PFSK-1 (cell line): ENCODE results near the gene MACF1.

Experiments
- REST ChIP-seq, 2 experiments: IDR thresholded peaks; 2 replicates each; pipeline versions ENCODE4 v1.6.1 to v1.8.0; 2011 to 2012; ENCODE audit warnings: low read depth in 2 of 2, low read length in 2 of 2, control low read depth in 1 of 2, inconsistent platforms in 1 of 2, mild to moderate bottlenecking in 1 of 2, moderate library complexity in 1 of 2; ENCODE audit not compliant: insufficient read depth in 1 of 2
- SIN3A ChIP-seq: IDR thresholded peaks from 2 replicates; pipeline ENCODE4 v1.6.1; 2012; ENCODE audit warnings: mild to moderate bottlenecking, low read length, moderate library complexity, borderline replicate concordance; ENCODE audit not compliant: insufficient read depth

- no peak for TF ChIP-seq REST (IDR thresholded peaks at IDR 0.05; ENCODE audit: insufficient read depth in 1 of 2, low read depth in 2 of 2, low read length in 2 of 2)
- TF ChIP-seq SIN3A: no peak
These were observed 62.3 kb downstream of the MACF1 start for GRCh38 chr1:39266792-39267191.
